Mesodermal cell (in vitro differentiated cells): ENCODE data around the gene SH3PXD2A.

Source experiments
- H3K27ac ChIP-seq: 2 replicates; pipeline ENCODE4 v1.7.0; 2013; ENCODE audit warnings: mild to moderate bottlenecking, low read depth, low read length, moderate library complexity; ENCODE audit not compliant: severe bottlenecking
- H3K36me3 ChIP-seq: 2 replicates; pipeline ENCODE4 v1.7.1; 2013; ENCODE audit warnings: mild to moderate bottlenecking, low read length, moderate library complexity; ENCODE audit not compliant: control insufficient read depth, insufficient read depth
- H3K4me1 ChIP-seq: one replicate; pipeline ENCODE4 v1.7.1; 2013; ENCODE audit warnings: mild to moderate bottlenecking, low read length; ENCODE audit not compliant: insufficient read depth, control insufficient read depth, poor library complexity, severe bottlenecking
- H3K4me3 ChIP-seq: 2 replicates; pipeline ENCODE4 v1.7.0; 2013; ENCODE audit warnings: low read length, control low read depth, mild to moderate bottlenecking; ENCODE audit not compliant: insufficient read depth, poor library complexity, severe bottlenecking; ENCODE audit errors: extremely low read depth
- H3K9me3 ChIP-seq: 2 replicates; pipeline ENCODE4 v1.7.1; 2013; ENCODE audit warnings: mild to moderate bottlenecking, low read length, moderate library complexity; ENCODE audit not compliant: control insufficient read depth
- WGBS, 2 experiments: methylation state at CpG; one replicate each; pipeline ENCODE4 v1.1.5; 2013; ENCODE audit warnings: missing lambda C conversion rate in 2 of 2; ENCODE audit not compliant: insufficient coverage in 2 of 2; 5-methylcytosine and 5-hydroxymethylcytosine counted together

Gene SH3PXD2A

GRCh38 chr10:103575416-103576075, 279.8 kb downstream of the SH3PXD2A start:
- no peaks in the 10 kb centered on the region for H3K4me1 ChIP-seq
- H3K36me3 ChIP-seq: no peaks in the 10 kb centered on the region
- H3K9me3 ChIP-seq: no peaks in the 10 kb centered on the region
- no peak overlapping the region for H3K4me3 ChIP-seq
- WGBS, 2 experiments: 86 to 97% methylated on average over 3 of the region's 6 CpGs
- H3K27ac ChIP-seq: no peak overlapping the region

GRCh38 chr10:103574097-103575061, 281.0 kb downstream of the SH3PXD2A start:
- Histone ChIP-seq H3K9me3 (no peaks in the 10 kb centered on the region), H3K27ac (no peak overlapping the region), H3K4me1 (no peaks in the 10 kb centered on the region), H3K4me3 (no peak overlapping the region), H3K36me3 (no peaks in the 10 kb centered on the region)
- 87 to 93% methylated on average over 11 to 16 of the region's 16 CpGs for WGBS, 2 experiments

GRCh38 chr10:103573205-103573487, 282.2 kb downstream of the SH3PXD2A start:
- Histone ChIP-seq H3K4me3 (no peak overlapping the region), H3K4me1 (no peaks in the 10 kb centered on the region), H3K27ac (no peak overlapping the region), H3K36me3 (no peaks in the 10 kb centered on the region), H3K9me3 (no peaks in the 10 kb centered on the region)
- 79 to 82% methylated on average over 6 to 7 of the region's 7 CpGs for WGBS, 2 experiments

GRCh38 chr10:103572347-103573204, 282.8 kb downstream of the SH3PXD2A start:
- Histone ChIP-seq H3K36me3 (no peaks in the 10 kb centered on the region), H3K4me3 (no peak overlapping the region), H3K9me3 (no peaks in the 10 kb centered on the region), H3K4me1 (no peaks in the 10 kb centered on the region), H3K27ac (no peak overlapping the region)
- WGBS, 2 experiments: 90 to 100% methylated on average over 2 to 9 of the region's 10 CpGs

GRCh38 chr10:103571656-103571975, 283.8 kb downstream of the SH3PXD2A start:
- Histone ChIP-seq H3K4me1 (no peaks in the 10 kb centered on the region), H3K4me3 (no peak overlapping the region), H3K9me3 (no peaks in the 10 kb centered on the region), H3K27ac (no peak overlapping the region), H3K36me3 (no peaks in the 10 kb centered on the region)
- WGBS, 2 experiments: 95% methylated on average over 18 of the region's 18 CpGs

GRCh38 chr10:103570844-103571655, 284.3 kb downstream of the SH3PXD2A start:
- Histone ChIP-seq H3K9me3 (no peaks in the 10 kb centered on the region), H3K27ac (no peak overlapping the region), H3K4me3 (no peak overlapping the region), H3K4me1 (no peaks in the 10 kb centered on the region), H3K36me3 (no peaks in the 10 kb centered on the region)
- 94 to 96% methylated on average over 16 to 25 of the region's 28 CpGs for WGBS, 2 experiments

- H3K4me1 ChIP-seq: no peaks in the 10 kb centered on the region
- 82 to 84% methylated on average over 2 to 5 of the region's 5 CpGs for WGBS, 2 experiments
- H3K27ac ChIP-seq: no peak overlapping the region
- no peaks in the 10 kb centered on the region for H3K9me3 ChIP-seq
- no peak overlapping the region for H3K4me3 ChIP-seq
- H3K36me3 ChIP-seq: no peaks in the 10 kb centered on the region
These were observed 285.5 kb downstream of the SH3PXD2A start for GRCh38 chr10:103569896-103570295.

- Histone ChIP-seq H3K27ac (no peak overlapping the region), H3K9me3 (no peaks in the 10 kb centered on the region), H3K4me3 (no peak overlapping the region), H3K36me3 (no peaks in the 10 kb centered on the region), H3K4me1 (no peaks in the 10 kb centered on the region)
- WGBS, 2 experiments: 90 to 100% methylated on average over 2 to 3 of the region's 5 CpGs
These were observed 286.9 kb downstream of the SH3PXD2A start for GRCh38 chr10:103568505-103568904.

GRCh38 chr10:103566536-103566935, 288.8 kb downstream of the SH3PXD2A start:
- Histone ChIP-seq H3K36me3 (no peaks in the 10 kb centered on the region), H3K4me1 (no peaks in the 10 kb centered on the region), H3K4me3 (no peak overlapping the region), H3K27ac (no peak overlapping the region), H3K9me3 (no peaks in the 10 kb centered on the region)
- 67% methylated on average over 2 of the region's 3 CpGs; no CpG with 5 or more reads in 1 of the 2 experiments for WGBS, 2 experiments
